RPMI7951 (cell line): ENCODE data around the gene KRT37. TPM values are rescaled to one million over a fixed set of nuclear protein-coding genes. Genes with fewer than 3 reads are reported as not detected.
A peak's percentile ranks its signal among the peaks of the same experiment; 100 is the strongest.
"Not testable (repeated sequence)": the region's sequence is repeated elsewhere in the genome, so short reads cannot be mapped to it uniquely, and the experiment has no call there.

Experiments used
- DNase-seq: peaks from one replicate; pipeline ENCODE4 v3.0.0-alpha.2; 2012; ENCODE audit warnings: low read depth
- total RNA-seq: library from RNA; depleted of rRNA; stranded (reverse); fragments of >200 nt; shearing (Covaris generic); gene quantifications from 2 replicates; pipeline ENCODE4 v1.2.3, GENCODE V29; 2014

Gene KRT37
- total RNA-seq, 1 experiment from 2014 or later: not detected

GRCh38 chr17:41437254-41437653, 12.9 kb upstream of the KRT37 start:
- no peak for DNase-seq

DNA sequence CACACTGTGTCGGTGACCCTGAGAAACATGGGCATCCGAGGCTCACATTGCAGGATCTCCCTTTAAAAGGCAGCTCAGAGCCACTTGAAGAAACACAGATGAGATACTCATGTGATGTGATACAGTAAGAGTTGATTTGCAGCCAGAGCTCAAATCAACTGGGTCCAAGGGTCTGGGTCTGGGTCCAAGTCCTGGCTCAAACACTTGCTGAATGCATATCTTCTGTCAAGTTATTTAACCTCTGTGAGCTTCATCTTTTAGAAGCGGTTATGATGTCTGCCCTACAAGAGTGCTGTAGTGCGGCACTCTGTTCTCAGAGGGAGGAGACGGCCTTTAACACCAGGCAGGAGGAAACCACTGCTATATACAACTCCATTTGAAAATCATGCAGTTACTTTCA, 10.0 kb upstream of the KRT37 start:
- DNase-seq: no peak

DNA sequence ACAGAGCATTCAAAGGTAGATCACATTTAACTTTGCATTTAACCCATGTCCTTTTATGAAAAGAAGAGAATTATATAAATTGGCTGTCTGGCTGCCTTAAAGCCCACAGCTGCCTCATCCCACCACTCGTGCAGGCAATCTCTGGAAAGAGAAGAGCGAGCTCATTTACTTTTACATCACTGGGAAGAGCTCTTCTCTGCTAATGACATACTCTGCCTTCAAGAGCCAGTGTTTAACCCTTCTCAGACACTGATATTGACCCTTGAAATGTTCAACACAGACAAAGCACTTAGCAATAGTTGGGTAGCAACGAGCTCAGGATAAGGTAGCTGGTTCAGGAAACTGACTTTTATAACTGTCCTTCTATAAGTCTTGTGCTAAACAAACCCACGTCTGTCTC, 9.6 kb upstream of the KRT37 start:
- no peak for DNase-seq

DNA sequence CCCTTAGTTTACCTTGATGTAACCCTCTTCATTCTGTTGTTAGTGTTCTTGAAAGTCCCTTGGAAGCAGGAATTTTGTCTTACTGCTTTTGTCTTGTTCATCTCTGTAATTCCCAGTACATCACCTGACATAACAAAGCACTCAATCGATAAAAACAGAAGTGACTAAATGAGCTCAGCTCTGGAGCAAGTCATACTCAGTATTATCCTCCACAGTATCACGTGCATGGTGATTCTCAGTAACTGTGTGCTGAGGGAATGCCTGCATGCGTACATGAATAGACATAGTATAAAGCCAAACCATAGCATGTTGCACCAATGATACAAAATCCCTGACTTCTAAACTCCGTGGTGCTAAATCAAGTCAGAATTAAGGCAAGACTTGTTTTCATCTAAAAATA, 9.2 kb upstream of the KRT37 start:
- no peak for DNase-seq

DNA sequence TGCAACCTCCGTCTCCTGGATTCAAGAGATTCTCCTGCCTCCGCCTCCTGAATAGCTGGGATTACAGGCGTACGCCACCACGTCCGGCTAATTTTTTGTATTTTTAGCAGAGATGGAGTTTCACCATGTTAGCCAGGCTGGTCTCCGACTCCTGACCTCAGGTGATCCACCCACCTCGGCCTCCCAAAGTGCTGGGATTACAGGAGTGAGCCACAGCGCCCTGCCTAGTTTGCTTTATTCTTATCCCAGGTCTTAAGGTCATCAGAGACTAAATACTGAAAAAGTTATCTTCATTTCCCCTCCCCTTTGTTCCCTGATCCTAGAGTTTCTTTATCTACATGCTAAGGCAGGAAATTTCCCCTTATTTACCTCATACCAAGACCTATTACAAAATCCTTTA, 6.0 kb upstream of the KRT37 start:
- DNase-seq: not testable (repeated sequence)

DNA sequence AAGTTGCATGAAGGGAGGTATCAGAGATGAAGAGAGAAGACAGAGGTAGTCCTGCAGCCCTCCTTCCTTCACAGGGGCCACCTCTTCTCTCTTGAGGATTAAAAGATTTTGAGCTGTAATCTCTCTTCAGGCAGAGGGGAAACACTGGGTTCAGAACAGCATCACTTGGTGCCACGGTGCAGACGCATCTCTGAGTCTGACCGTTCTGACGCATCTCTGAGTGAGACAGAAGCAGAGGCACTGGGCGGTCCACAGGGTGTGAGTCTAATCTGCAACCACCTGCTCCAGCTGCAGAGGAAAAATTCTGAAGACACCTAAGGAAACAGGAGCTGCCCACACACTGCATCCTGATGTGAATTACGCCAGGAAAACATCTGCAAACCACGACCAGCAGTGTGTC, 5.3 kb upstream of the KRT37 start:
- no peak for DNase-seq

DNA sequence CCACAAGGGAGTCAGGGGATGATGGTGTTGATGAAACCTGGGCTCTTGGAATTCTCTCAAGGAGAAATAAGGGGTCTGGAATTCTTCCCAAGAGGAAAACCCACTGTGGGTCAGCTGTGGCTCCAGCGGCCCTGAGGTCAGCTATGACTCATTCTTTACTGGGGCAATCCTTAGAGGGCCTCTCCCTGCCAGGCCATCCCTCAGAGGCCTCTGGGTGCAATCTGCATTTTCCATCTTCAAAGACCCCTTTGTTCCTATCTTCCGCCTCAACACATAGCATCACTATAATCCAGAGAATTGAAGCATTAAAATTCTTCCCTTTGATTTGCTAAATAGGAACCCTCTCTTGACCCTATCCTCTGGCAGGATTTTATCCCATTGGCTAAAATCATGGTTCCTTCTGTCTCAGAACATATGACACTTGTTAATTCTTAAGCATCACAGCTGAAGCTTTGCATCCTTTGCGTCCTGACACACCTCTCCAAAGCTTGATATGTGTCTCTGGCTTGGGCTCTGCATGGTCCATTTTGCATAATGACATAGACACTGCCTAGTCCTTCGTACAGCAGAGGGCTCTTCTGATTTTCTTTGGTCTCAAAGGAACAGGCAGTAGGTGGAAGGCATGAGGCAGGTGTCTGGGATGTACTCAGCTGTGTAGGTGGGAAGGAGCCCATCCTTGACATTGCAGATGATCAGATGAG, 4.4 kb upstream of the KRT37 start:
- peak; percentile 91 for DNase-seq

GRCh38 chr17:41422586-41422985, 1.8 kb downstream of the KRT37 start:
- not testable (repeated sequence) for DNase-seq

GRCh38 chr17:41421617-41422016, 2.8 kb downstream of the KRT37 start:
- DNase-seq: no peak

- peak; percentile 81 for DNase-seq
Observed at GRCh38 chr17:41421116-41421515, 3.3 kb downstream of the KRT37 start.

DNA sequence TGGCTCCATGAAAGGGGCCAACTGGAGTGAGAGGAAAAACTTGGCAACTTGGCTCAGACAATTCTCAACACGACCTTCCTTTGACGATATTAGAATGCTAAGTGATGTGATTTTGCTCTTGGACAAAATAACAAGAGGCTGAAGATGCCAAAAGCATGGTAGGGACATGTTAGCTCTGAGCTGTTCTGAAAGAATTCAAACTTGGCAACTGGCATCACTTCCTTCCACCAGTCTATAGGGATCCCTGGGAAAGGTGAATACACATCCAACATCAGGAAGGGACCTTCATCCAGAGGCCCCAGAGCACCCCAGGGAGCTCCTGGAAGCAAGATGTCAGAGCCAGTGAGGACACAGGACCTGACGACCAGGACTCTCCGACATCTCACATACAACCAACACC, 4.3 kb downstream of the KRT37 start:
- DNase-seq: peak; percentile 35

GRCh38 chr17:41419716-41420115, 4.7 kb downstream of the KRT37 start:
- DNase-seq: no peak

DNA sequence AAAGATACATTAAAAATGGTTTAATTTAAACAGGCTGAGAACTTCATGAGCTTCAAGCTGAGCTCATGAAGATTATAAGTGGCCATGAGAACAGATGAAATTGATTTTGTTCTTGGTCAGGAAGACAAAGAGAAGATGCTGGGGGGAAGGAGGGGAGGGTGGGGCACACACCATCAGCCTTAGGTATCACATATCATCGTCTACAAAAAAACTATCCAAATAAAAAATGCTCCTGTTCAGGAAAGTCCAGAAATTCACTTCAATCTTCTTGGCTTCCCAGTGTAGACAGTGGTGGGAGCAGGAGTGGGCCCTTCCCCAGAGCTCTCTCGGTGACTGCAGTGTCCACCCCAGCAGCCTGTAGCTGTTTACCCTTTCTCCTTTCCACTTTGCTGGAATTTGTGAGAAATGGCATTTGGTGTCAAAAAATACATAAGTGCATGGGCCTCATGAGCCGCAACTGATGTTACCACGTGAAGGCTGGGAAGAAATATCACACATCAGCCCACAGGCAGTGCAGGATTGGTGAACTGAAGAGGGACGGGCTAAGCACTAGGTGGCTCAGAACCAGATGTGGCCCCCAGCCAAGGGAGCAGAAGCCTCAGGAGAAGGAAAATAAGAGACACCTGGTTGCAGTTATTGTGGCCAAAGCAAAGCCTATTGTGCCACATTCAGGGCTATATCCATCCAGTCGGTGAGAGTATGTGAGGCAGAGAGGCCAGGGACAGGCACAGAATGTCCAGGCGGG, 6.1 kb downstream of the KRT37 start:
- DNase-seq: no peak

DNA sequence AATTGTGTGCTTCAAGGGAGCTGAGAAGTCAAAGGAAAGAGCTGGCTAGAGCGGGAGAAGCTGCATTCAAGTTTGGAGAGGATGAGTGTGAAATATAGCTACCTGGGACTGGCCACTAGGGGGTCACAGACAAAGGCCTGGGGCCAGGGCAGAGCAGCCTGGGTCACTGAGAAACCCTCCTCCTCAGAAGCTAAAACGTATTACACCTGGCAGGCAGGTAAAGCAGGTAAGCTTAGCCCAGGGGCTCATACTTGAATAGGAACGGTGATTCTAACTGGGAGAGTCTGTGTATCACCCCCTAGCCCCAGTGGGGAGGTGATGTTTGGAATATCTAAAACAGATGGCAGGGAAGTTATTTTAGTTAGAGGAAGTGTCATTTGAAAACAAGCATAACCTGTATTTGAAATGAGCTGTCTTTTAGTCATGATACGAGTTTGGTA, 6.8 kb downstream of the KRT37 start:
- DNase-seq: no peak

DNA sequence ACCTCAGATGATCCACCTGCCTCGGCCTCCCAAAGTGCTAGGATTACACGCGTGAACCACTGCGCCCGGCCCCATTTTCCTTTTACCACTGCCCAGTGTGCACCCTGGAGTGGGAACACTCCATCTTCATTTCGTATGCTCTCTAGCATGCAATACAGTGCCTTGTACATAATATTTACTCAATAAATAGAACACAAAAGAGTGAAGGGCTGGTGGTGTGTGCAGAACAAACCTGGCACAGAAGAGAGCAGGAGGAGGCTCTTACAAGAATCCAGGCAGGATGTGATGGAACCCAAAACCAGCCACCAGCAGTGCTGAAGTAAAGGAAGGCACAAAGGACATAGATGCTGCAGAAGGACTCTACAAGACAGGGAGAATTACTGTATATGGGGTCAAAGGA, 7.3 kb downstream of the KRT37 start:
- no peak for DNase-seq

DNA sequence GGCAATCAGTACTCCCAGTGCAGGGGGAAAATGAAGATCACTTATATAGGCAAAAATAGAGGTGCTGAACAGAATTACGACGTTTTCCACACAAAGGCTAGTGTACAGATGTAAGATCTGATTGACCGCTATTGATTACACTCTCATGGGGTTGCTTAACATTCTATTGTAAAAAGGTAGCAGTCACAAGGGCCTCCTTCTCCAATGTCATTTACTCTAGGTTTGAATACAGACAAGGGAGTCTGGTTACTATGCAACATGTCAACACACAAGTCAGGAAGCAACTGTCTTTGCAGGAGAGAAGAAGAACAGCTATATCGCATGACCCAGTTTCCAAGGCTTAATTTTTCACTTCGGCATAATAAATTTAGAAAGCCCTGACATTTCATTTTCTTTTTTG, 7.9 kb downstream of the KRT37 start:
- no peak for DNase-seq

DNA sequence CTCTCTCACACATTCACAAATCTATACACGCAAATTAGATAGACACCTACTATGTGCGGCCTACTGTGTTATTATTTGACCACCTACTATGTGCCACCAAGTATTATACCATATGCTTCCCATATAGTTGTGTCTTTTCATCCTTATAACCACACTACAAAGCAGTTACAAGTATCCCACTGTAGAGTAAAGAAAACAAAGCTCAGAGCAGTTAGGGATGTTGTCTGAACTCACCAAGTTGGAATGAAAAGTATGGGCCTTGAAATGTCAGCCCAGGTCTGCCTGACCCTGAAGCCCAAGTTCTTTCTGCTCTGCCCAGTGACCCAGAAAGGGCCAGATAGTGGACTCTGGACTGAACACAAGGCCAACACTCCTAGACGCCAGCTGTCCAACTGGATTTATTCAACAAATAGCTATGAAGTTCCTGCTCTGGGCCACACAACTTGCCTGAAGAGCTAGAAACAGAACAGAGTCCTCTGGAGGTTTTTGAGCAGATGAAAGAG, 8.5 kb downstream of the KRT37 start:
- DNase-seq: peak; percentile 61

GRCh38 chr17:41415411-41415810, 9.0 kb downstream of the KRT37 start:
- no peak for DNase-seq

GRCh38 chr17:41413982-41414381, 10.4 kb downstream of the KRT37 start:
- DNase-seq: no peak

DNA sequence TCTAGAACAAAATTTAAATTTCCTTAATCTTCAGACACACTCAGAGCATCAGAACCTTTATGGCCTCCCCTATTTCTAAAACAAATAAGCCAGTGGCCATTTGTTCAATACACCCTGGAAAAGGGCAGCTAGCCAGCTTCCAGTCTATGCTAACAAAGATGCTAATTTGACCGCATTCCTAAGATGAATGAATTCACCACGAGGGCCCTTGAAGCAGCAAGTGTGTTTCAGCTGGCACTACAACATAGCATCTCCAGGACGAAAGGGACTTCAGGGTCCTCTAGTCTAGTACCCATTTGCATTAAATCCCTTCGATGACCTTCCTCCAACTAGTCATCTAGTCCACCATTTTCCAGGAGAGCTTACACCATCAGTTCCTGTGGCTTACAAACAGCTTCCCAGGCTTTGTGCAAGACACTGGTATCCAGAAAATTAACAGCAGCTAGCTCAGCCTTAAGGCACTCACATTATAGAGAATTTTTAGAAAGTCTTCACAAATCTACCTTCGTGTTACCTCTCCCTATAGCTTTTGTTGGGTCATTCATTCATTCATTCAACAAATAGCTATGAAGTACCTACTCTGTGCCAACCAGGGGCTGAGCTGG, 10.9 kb downstream of the KRT37 start:
- DNase-seq: peak; percentile 40

DNA sequence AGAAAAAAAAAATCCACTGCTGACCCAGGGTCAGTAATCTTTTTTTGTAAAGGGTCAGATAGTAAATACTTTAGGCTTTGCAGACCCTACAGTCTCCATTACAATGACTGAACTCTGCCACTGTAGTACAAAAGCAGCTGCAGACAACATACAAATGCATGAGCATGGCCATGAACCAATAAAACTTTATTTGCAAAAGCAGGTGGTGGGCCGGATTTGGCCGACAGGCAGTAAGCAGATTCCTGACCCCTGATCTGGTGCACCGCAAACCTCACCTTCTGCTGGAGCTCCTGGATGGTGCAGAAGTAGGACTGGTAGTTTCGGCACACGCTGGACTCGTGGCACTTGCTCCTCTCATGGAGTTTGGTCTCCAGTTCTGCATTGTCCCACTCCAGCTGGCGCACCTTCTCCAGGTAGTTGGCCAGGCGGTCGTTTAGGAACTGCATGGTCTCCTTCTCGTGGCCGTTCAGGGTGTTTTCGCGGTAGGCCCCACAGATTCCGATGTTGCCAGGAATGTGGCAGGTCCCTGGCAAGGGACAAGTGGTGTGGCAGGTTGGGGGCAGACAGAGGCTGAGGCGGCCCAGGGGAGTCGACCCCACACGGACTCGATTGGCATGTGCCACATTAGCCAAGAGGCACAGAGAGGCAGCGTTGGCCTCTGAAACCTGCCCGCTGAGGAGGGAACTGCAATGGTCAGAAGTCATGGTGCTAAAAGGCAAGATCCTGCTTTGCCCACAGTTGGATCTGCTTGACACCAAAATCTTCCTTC, 13.1 kb downstream of the KRT37 start:
- no peak for DNase-seq

- no peak for DNase-seq
Observed at GRCh38 chr17:41407226-41407625, 17.2 kb downstream of the KRT37 start.
